H9 (cell line): Measurements from ENCODE around the gene MIPEP. TPM values are rescaled to one million over a fixed set of nuclear protein-coding genes. Genes with fewer than 3 reads are reported as not detected.

Experiments
- DNase-seq: peaks from one replicate; pipeline ENCODE4 v3.0.0-alpha.2; 2017
- H2AFZ ChIP-seq: one replicate; pipeline ENCODE4 v1.6.1; 2013; ENCODE audit warnings: mild to moderate bottlenecking, low read length, control low read depth, moderate library complexity
- H2AK5ac ChIP-seq: 2 replicates; pipeline ENCODE4 v1.6.1; 2013; ENCODE audit warnings: low read length, control low read depth, mixed read lengths; ENCODE audit not compliant: insufficient read length
- H2BK120ac ChIP-seq: one replicate; pipeline ENCODE4 v1.6.1; 2013; ENCODE audit warnings: low read depth, mild to moderate bottlenecking, low read length, control low read depth, inconsistent platforms; ENCODE audit not compliant: poor library complexity, severe bottlenecking
- H2BK12ac ChIP-seq: 2 replicates; pipeline ENCODE4 v1.6.1; 2013; ENCODE audit warnings: low read length, control low read depth, mixed read lengths, low read depth; ENCODE audit not compliant: insufficient read length
- H2BK15ac ChIP-seq: 2 replicates; pipeline ENCODE4 v1.6.1; 2013; ENCODE audit warnings: low read depth, low read length, control low read depth
- H2BK20ac ChIP-seq: one replicate; pipeline ENCODE4 v1.6.1; 2013; ENCODE audit warnings: low read depth, mild to moderate bottlenecking, low read length, control low read depth, inconsistent platforms; ENCODE audit not compliant: poor library complexity, severe bottlenecking
- H2BK5ac ChIP-seq: 2 replicates; pipeline ENCODE4 v1.6.1; 2013; ENCODE audit warnings: low read length, control low read depth, mixed read lengths; ENCODE audit not compliant: insufficient read length
- H3K14ac ChIP-seq: 2 replicates; pipeline ENCODE4 v1.6.1; 2013; ENCODE audit warnings: low read length, control low read depth; ENCODE audit not compliant: insufficient read depth
- H3K18ac ChIP-seq: 2 replicates; pipeline ENCODE4 v1.6.1; 2013; ENCODE audit warnings: low read depth, mild to moderate bottlenecking, mixed read lengths, low read length, control low read depth; ENCODE audit not compliant: insufficient read length
- H3K23ac ChIP-seq: 2 replicates; pipeline ENCODE4 v1.6.1; 2013; ENCODE audit warnings: low read length, control low read depth, mixed read lengths, low read depth; ENCODE audit not compliant: insufficient read length
- H3K23me2 ChIP-seq: 2 replicates; pipeline ENCODE4 v1.6.1; 2013; ENCODE audit warnings: low read depth, mild to moderate bottlenecking, mixed read lengths, low read length, control low read depth; ENCODE audit not compliant: insufficient read length, poor library complexity, severe bottlenecking
- H3K27ac ChIP-seq: 2 replicates; pipeline ENCODE4 v1.5.1; 2013; ENCODE audit warnings: low read length, control low read depth, mixed read lengths, low read depth; ENCODE audit not compliant: insufficient read length
- H3K27me3 ChIP-seq: 2 replicates; pipeline ENCODE4 v1.6.1; 2013; ENCODE audit warnings: low read length, control low read depth, inconsistent platforms; ENCODE audit not compliant: insufficient read depth
- H3K4ac ChIP-seq: 2 replicates; pipeline ENCODE4 v1.6.1; 2013; ENCODE audit warnings: low read depth, mild to moderate bottlenecking, control low read depth, inconsistent platforms, low read length, moderate library complexity
- H3K4me1 ChIP-seq: 2 replicates; pipeline ENCODE4 v1.6.1; 2013; ENCODE audit warnings: low read length, control low read depth, inconsistent platforms; ENCODE audit not compliant: insufficient read depth
- H3K4me2 ChIP-seq: 2 replicates; pipeline ENCODE4 v1.6.1; 2013; ENCODE audit warnings: low read length, control low read depth, mixed read lengths; ENCODE audit not compliant: insufficient read length, insufficient read depth
- H3K56ac ChIP-seq: 2 replicates; pipeline ENCODE4 v1.6.1; 2013; ENCODE audit warnings: low read depth, mild to moderate bottlenecking, mixed read lengths, low read length, control low read depth; ENCODE audit not compliant: insufficient read length
- H3K79me1 ChIP-seq: 2 replicates; pipeline ENCODE4 v1.6.1; 2013; ENCODE audit warnings: low read depth, mild to moderate bottlenecking, moderate library complexity, low read length, control low read depth, inconsistent platforms; ENCODE audit not compliant: insufficient read depth, poor library complexity, severe bottlenecking
- H3K79me2 ChIP-seq: 2 replicates; pipeline ENCODE4 v1.6.1; 2013; ENCODE audit warnings: low read length, control low read depth, inconsistent platforms; ENCODE audit not compliant: insufficient read depth
- H3K9ac ChIP-seq: 2 replicates; pipeline ENCODE4 v1.6.1; 2013; ENCODE audit warnings: low read length, control low read depth, mixed read lengths; ENCODE audit not compliant: insufficient read length; ENCODE audit errors: extremely low read depth
- H3K9me3 ChIP-seq: one replicate; pipeline ENCODE4 v1.6.1; 2013; ENCODE audit warnings: low read depth, low read length, inconsistent platforms; ENCODE audit not compliant: control insufficient read depth
- H3T11ph ChIP-seq: one replicate; pipeline ENCODE4 v1.6.1; 2013; ENCODE audit warnings: mild to moderate bottlenecking, low read length, control low read depth, inconsistent platforms
- H4K20me1 ChIP-seq: one replicate; pipeline ENCODE4 v1.6.1; 2013; ENCODE audit not compliant: control insufficient read depth, insufficient read length, insufficient read depth
- H4K5ac ChIP-seq: 2 replicates; pipeline ENCODE4 v1.6.1; 2013; ENCODE audit warnings: low read depth, mild to moderate bottlenecking, mixed read lengths, low read length, control low read depth; ENCODE audit not compliant: insufficient read length
- H4K8ac ChIP-seq: replicated peaks from 2 replicates; pipeline ENCODE4 v1.6.1; 2013; ENCODE audit warnings: low read length, control low read depth, mixed read lengths, low read depth; ENCODE audit not compliant: insufficient read length
- H4K91ac ChIP-seq: 2 replicates; pipeline ENCODE4 v1.6.1; 2013; ENCODE audit warnings: low read depth, mild to moderate bottlenecking, moderate library complexity, mixed read lengths, low read length, control low read depth; ENCODE audit not compliant: insufficient read length
- H3K27ac Mint-ChIP-seq, 3 experiments: 2 replicates in 2 of 3; 3 replicates in 1 of 3; pipeline ENCODE4 v1.8.0; 2020 to 2021; ENCODE audit warnings: mixed read lengths in 3 of 3, mild to moderate bottlenecking in 1 of 3, moderate library complexity in 1 of 3
- H3K27me3 Mint-ChIP-seq: 2 replicates; pipeline ENCODE4 v1.8.0; 2021; ENCODE audit warnings: low read depth, mild to moderate bottlenecking, moderate library complexity, mixed read lengths
- H3K36me3 Mint-ChIP-seq, 3 experiments: 2 replicates in 2 of 3; 3 replicates in 1 of 3; pipeline ENCODE4 v1.8.0; 2020 to 2021; ENCODE audit warnings: low read depth in 3 of 3, mixed read lengths in 3 of 3; ENCODE audit not compliant: insufficient read depth in 1 of 3
- H3K4me1 Mint-ChIP-seq, 2 experiments: 2 replicates each; pipeline ENCODE4 v1.8.0; 2020; ENCODE audit warnings: mixed read lengths in 2 of 2
- H3K4me3 Mint-ChIP-seq, 2 experiments: 2 replicates in 1 of 2; 3 replicates in 1 of 2; pipeline ENCODE4 v1.8.0; 2020 to 2021; ENCODE audit warnings: mild to moderate bottlenecking in 2 of 2, mixed read lengths in 2 of 2, moderate library complexity in 1 of 2
- H3K9me3 Mint-ChIP-seq, 2 experiments: 2 replicates in 1 of 2; 3 replicates in 1 of 2; pipeline ENCODE4 v1.8.0; 2020; ENCODE audit warnings: mild to moderate bottlenecking in 2 of 2, mixed read lengths in 2 of 2, moderate library complexity in 1 of 2
- CTCF ChIP-seq: fragments of 200-600 bp; sonication (generic); conservative IDR thresholded peaks from 3 replicates; pipeline ENCODE4 v1.8.0; 2021; ENCODE audit warnings: antibody characterized with exemption, mild to moderate bottlenecking
- WGBS: extraction: QIAGEN DNeasy Blood & Tissue Kit; methylation state at CpG from one replicate; pipeline ENCODE4 v1.1.7; 2013; ENCODE audit warnings: missing lambda C conversion rate, low lambda C conversion rate, mixed read lengths; ENCODE audit not compliant: insufficient read length; ENCODE audit errors: extremely low coverage; 5-methylcytosine and 5-hydroxymethylcytosine counted together
- total RNA-seq: library from RNA; stranded (reverse); gene quantifications from 2 replicates; pipeline ENCODE4 v1.2.1, GENCODE V29; 2021

Gene MIPEP
- total RNA-seq, 1 experiment from 2014 or later = 18.5 TPM

DNA sequence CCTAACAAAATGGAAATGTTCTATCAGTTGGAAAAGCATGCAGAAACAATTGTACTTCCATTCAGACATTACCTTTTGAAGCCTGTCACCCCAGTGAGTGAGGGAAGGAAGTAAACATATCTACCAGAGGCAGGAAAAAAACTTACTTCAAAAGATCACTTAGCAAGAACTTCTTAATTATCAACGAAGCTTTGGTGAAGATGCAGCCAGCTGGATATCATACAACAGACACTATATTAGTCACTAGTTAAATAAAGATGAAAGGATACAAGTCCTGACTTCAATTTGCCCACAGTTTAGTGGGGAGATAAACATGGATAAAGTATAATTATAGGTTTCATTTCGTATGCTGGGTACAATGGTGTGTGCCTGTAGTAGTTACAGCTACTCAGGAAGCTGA is 170.2 kb downstream of the MIPEP start:
- Histone ChIP-seq H2BK120ac (no peak overlapping the region), H3K23me2 (no peaks in the 10 kb centered on the region), H2AK5ac (no peak overlapping the region), H3K23ac (no peak overlapping the region), H4K20me1 (no peaks in the 10 kb centered on the region), H4K8ac (no peak overlapping the region), H4K91ac (no peak overlapping the region), H3K4me2 (no peak overlapping the region), H3K4me1 (no peaks in the 10 kb centered on the region), H3K27me3 (no peaks in the 10 kb centered on the region), H3K9ac (no peak overlapping the region), H3K14ac (no peak overlapping the region), H2BK15ac (no peak overlapping the region), H3K4ac (no peak overlapping the region), H3K9me3 (no peaks in the 10 kb centered on the region), H3T11ph (no peak overlapping the region), H3K79me2 (no peaks in the 10 kb centered on the region), H2BK20ac (no peak overlapping the region), H2AFZ (no peak overlapping the region), H2BK5ac (no peak overlapping the region), H3K18ac (no peak overlapping the region), H3K56ac (no peak overlapping the region), H2BK12ac (no peak overlapping the region), H3K79me1 (no peaks in the 10 kb centered on the region), H4K5ac (no peak overlapping the region), H3K27ac (no peak overlapping the region)
- H3K27me3 Mint-ChIP-seq = 0 out of 2 replicates have a peak, but pooled peaks cover 1% of the 10 kb centered on the region
- peaks cover 2 to 8% (median 5%) of the 10 kb centered on the region in 3 experiments; a peak in 5 of 7 replicates for H3K36me3 Mint-ChIP-seq
- TF ChIP-seq CTCF = no peak
- WGBS = no CpG with 5 or more reads among the region's 2 CpGs
- no peak overlapping the region for H3K4me3 Mint-ChIP-seq
- H3K9me3 Mint-ChIP-seq = peaks cover 3 to 7% of the 10 kb centered on the region in 2 experiments
- no peak overlapping the region for H3K27ac Mint-ChIP-seq
- H3K4me1 Mint-ChIP-seq = peaks cover 6% of the 10 kb centered on the region in 2 experiments
- DNase-seq = no peak
